Endothelial cell of umbilical vein (primary cell): ENCODE measurements around the gene RBM22. TPM values are rescaled to one million over a fixed set of nuclear protein-coding genes. Genes with fewer than 3 reads are reported as not detected.

ENCODE experiments used
- BruUV-seq: library from RNA; stranded (reverse); fragments of 400-500 nt; replicated peaks from 2 replicates; lab custom pipeline; 2021; lab: Mats Ljungman, UMichigan
- CTCF ChIA-PET: fragments of 300-600, 350-600 bp; sonication (Branson Sonifier 250); formaldehyde crosslinking; loops from one replicate; lab custom pipeline; 2021; ENCODE audit warnings: antibody characterized with exemption, inconsistent platforms; lab: Charles Lee
- POLR2A ChIA-PET: fragments of 300-600, 350-600 bp; sonication (Branson Sonifier 250); formaldehyde crosslinking; loops from one replicate; lab custom pipeline; 2021; ENCODE audit warnings: antibody characterized with exemption, inconsistent platforms; lab: Charles Lee
- DNase-seq: peaks from one replicate; pipeline ENCODE4 v3.0.0-alpha.2; 2011; ENCODE audit warnings: low read depth, low spot score
- FAIRE-seq: peaks from 2 replicates; lab custom pipeline; 2011; peaks lifted over from hg19 to GRCh38; lab: Jason Lieb, UNC
- H2AFZ ChIP-seq: 2 replicates; pipeline ENCODE4 v1.6.0; 2012; ENCODE audit warnings: low read depth, low read length, control low read depth, inconsistent platforms
- H3K27ac ChIP-seq: 2 replicates; pipeline ENCODE4 v1.5.1; 2011; ENCODE audit warnings: low read depth, mild to moderate bottlenecking, control low read depth, low read length, moderate library complexity; ENCODE audit not compliant: insufficient read depth
- H3K27me3 ChIP-seq, 2 experiments: 2 replicates each; pipeline versions ENCODE4 v1.6.0 to v1.6.1; 2011; ENCODE audit warnings: low read length in 2 of 2, mixed read lengths in 1 of 2; ENCODE audit not compliant: control insufficient read depth in 2 of 2, insufficient read depth in 2 of 2
- H3K36me3 ChIP-seq, 2 experiments: 2 replicates in 1 of 2; 3 replicates in 1 of 2; pipeline ENCODE4 v1.5.1; 2011; ENCODE audit warnings: low read length in 2 of 2, mild to moderate bottlenecking in 1 of 2, moderate library complexity in 1 of 2; ENCODE audit not compliant: control insufficient read depth in 2 of 2, insufficient read depth in 2 of 2; ENCODE audit errors: extremely low read depth in 1 of 2
- H3K4me1 ChIP-seq: 3 replicates; pipeline ENCODE4 v1.5.1; 2011; ENCODE audit warnings: mild to moderate bottlenecking, low read length; ENCODE audit not compliant: control insufficient read depth, insufficient read depth; ENCODE audit errors: extremely low read depth
- H3K4me2 ChIP-seq: 2 replicates; pipeline ENCODE4 v1.6.1; 2011; ENCODE audit warnings: low read length, control low read depth, mixed read lengths; ENCODE audit not compliant: insufficient read depth
- H3K4me3 ChIP-seq, 3 experiments: fragments of 200-600 bp in 1 of 3; sonication (generic), shearing (Covaris generic) in 1 of 3; replicated peaks in 1 of 3; 2 replicates each; pipeline ENCODE4 v1.5.1; 2011 to 2016; ENCODE audit warnings: control low read depth in 3 of 3, low read length in 3 of 3, mild to moderate bottlenecking in 2 of 3, inconsistent platforms in 1 of 3, low read depth in 1 of 3, moderate library complexity in 1 of 3; ENCODE audit not compliant: insufficient read depth in 1 of 3
- H3K79me2 ChIP-seq: 2 replicates; pipeline ENCODE4 v1.6.0; 2012; ENCODE audit warnings: low read length, inconsistent platforms; ENCODE audit not compliant: control insufficient read depth, insufficient read depth
- H3K9ac ChIP-seq: replicated peaks from 2 replicates; pipeline ENCODE3; 2011; ENCODE audit warnings: low read length, control low read depth; ENCODE audit not compliant: insufficient read depth; ENCODE audit errors: extremely low read depth
- H3K9me1 ChIP-seq: replicated peaks from 3 replicates; pipeline ENCODE4 v1.6.0; 2011; ENCODE audit warnings: mild to moderate bottlenecking, low read length; ENCODE audit not compliant: control insufficient read depth, insufficient read depth; ENCODE audit errors: extremely low read depth
- H3K9me3 ChIP-seq: replicated peaks from 2 replicates; pipeline ENCODE4 v1.5.1; 2012; ENCODE audit warnings: low read length, inconsistent platforms; ENCODE audit not compliant: control insufficient read depth, insufficient read depth
- H4K20me1 ChIP-seq: replicated peaks from 2 replicates; pipeline ENCODE3; 2011; ENCODE audit warnings: mild to moderate bottlenecking, low read length; ENCODE audit not compliant: control insufficient read depth, insufficient read depth; ENCODE audit errors: extremely low read depth
- EZH2 ChIP-seq: IDR thresholded peaks from 2 replicates; pipeline ENCODE4 v1.6.1; 2012; ENCODE audit warnings: borderline replicate concordance, low read depth, mild to moderate bottlenecking, moderate library complexity, low read length, inconsistent platforms; ENCODE audit not compliant: severe bottlenecking
- FOS ChIP-seq: IDR thresholded peaks from 2 replicates; pipeline ENCODE4 v1.6.1; 2011; ENCODE audit warnings: mild to moderate bottlenecking, low read length, moderate library complexity, borderline replicate concordance; ENCODE audit not compliant: insufficient read depth
- GATA2 ChIP-seq: IDR thresholded peaks from 2 replicates; pipeline ENCODE4 v1.7.0; 2011; ENCODE audit warnings: low read depth, mild to moderate bottlenecking, moderate library complexity, mixed read lengths, low read length; ENCODE audit not compliant: insufficient read length, insufficient read depth
- JUN ChIP-seq: IDR thresholded peaks from 2 replicates; pipeline ENCODE4 v1.6.1; 2011; ENCODE audit warnings: borderline replicate concordance, low read depth; ENCODE audit not compliant: insufficient read length, insufficient read depth
- MYC ChIP-seq: IDR thresholded peaks from one replicate; pipeline ENCODE4 v1.6.1; 2011; ENCODE audit warnings: mild to moderate bottlenecking, low read depth, low read length
- POLR2A ChIP-seq: IDR thresholded peaks from 2 replicates; pipeline ENCODE4 v1.6.1; 2012; ENCODE audit warnings: low read depth, mild to moderate bottlenecking, control low read depth, low read length
- POLR2AphosphoS5 ChIP-seq: IDR thresholded peaks from 2 replicates; pipeline ENCODE4 v1.6.1; 2012; ENCODE audit warnings: low read depth, mild to moderate bottlenecking, control low read depth, low read length, moderate library complexity; ENCODE audit not compliant: insufficient read depth
- dilution Hi-C: fragments of 300-500 bp; cut with MboI; formaldehyde crosslinking; loops from one replicate; pipeline ENCODE4 v1.15.0; 2019; ENCODE audit warnings: low sequenced_read_pairs; ENCODE audit not compliant: extremely low pct_ligation_motif_present
- intact Hi-C: fragments of 100-400 bp; cut with micrococcal nuclease; formaldehyde crosslinking; loops from one replicate; pipeline ENCODE4 v1.10.0; 2022
- polyA plus RNA-seq, 4 experiments: library from polyadenylated mRNA; depleted of rRNA in 3 of 4; stranded (reverse) in 3 of 4; unstranded in 1 of 4; fragments of >200 nt; gene quantifications; 2 replicates each; pipeline versions ENCODE4 v1.2.1 to v1.2.3, GENCODE V29; 2011 to 2012; ENCODE audit warnings: missing spikeins in 1 of 4
- total RNA-seq: library from RNA; stranded (reverse); gene quantifications from 2 replicates; pipeline ENCODE4 v1.2.3, GENCODE V29; 2021
- TF ChIP-seq, protein P1 (sequence below), 2 donors: IDR thresholded peaks; 1 replicate in 1 of 2; 2 replicates in 1 of 2; pipeline ENCODE4 v1.5.1; 2011; ENCODE audit warnings: low read length in 2 of 2, mild to moderate bottlenecking in 2 of 2, moderate library complexity in 2 of 2, control low read depth in 1 of 2, inconsistent platforms in 1 of 2, low read depth in 1 of 2; ENCODE audit not compliant: insufficient read depth in 1 of 2; ENCODE audit errors: extremely low read depth in 1 of 2

RBM22 gene
- total and polyA plus RNA-seq, 2 donors (not counting 3 experiments of a cell fraction or from before 2014, with no cell fraction given): 41.8 to 51.2 TPM

DNA sequence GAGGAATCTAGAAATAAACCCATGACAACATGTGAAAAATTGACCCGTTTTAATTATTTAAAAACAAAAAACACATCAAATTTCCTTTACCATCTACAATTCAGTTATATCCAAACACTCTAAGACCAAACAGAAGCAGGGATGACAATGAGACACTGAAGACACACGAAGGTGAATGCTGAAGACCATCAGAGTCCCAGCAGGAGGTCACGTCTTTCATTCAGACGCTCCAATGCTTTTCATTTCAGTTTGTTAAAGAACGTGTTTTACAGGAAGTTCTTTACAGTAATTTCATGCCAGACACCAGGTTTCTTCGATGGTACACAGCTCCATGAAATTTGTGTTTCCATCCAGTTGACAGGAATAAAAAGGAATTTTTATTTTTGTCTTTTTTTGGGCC, 10.1 kb downstream of the RBM22 start:
- H3K4me1 ChIP-seq: no peaks in the 10 kb centered on the region
- no peak for DNase-seq
- peaks cover 27 to 34% of the 10 kb centered on the region in 2 experiments for H3K36me3 ChIP-seq
- H3K27ac ChIP-seq: no peak overlapping the region
- H3K27me3 ChIP-seq: no peaks in the 10 kb centered on the region
- no TSS peak for BruUV-seq
- no peak overlapping the region for H3K9ac ChIP-seq
- TF ChIP-seq POLR2AphosphoS5 (no peak), POLR2A (no peak), GATA2 (no peak), MYC (no peak), EZH2 (no peak), FOS (no peak), JUN (no peak)
- TF ChIP-seq, protein P1, sequence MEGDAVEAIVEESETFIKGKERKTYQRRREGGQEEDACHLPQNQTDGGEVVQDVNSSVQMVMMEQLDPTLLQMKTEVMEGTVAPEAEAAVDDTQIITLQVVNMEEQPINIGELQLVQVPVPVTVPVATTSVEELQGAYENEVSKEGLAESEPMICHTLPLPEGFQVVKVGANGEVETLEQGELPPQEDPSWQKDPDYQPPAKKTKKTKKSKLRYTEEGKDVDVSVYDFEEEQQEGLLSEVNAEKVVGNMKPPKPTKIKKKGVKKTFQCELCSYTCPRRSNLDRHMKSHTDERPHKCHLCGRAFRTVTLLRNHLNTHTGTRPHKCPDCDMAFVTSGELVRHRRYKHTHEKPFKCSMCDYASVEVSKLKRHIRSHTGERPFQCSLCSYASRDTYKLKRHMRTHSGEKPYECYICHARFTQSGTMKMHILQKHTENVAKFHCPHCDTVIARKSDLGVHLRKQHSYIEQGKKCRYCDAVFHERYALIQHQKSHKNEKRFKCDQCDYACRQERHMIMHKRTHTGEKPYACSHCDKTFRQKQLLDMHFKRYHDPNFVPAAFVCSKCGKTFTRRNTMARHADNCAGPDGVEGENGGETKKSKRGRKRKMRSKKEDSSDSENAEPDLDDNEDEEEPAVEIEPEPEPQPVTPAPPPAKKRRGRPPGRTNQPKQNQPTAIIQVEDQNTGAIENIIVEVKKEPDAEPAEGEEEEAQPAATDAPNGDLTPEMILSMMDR (IDR thresholded peaks at IDR 0.05; ENCODE audit: extremely low read depth in 1 of 2, insufficient read depth in 1 of 2, low read depth in 1 of 2, low read length in 2 of 2): no peak
- H3K79me2 ChIP-seq: no peaks in the 10 kb centered on the region
- ChIA-PET CTCF (interaction anchor here (1.1 kb wide), 1 partner anchor 156 kb away, joined by 4 read pairs; no protein-coding TSS in a partner anchor), POLR2A (no interaction called here)
- no peaks in the 10 kb centered on the region for H3K9me3 ChIP-seq
- no peak overlapping the region for H3K4me3 ChIP-seq
- no peaks in the 10 kb centered on the region for H3K9me1 ChIP-seq
- intact Hi-C loops (no loop called here), dilution Hi-C loops (no loop called here)
- no peaks in the 10 kb centered on the region for H4K20me1 ChIP-seq
- FAIRE-seq: no peak
- no peak overlapping the region for H3K4me2 ChIP-seq
- no peak overlapping the region for H2AFZ ChIP-seq
